GM18907 (cell line): ENCODE data around the gene CAND2.
"Not testable (repeated sequence)": the region's sequence is repeated elsewhere in the genome, so short reads cannot be mapped to it uniquely, and the experiment has no call there.

Experiments
- ATAC-seq: cut with Tn5 transposase; IDR thresholded peaks from one replicate; pipeline ENCODE4 v1.9.1; 2021; ENCODE audit warnings: mild to moderate bottlenecking, moderate library complexity; ENCODE audit not compliant: unreplicated experiment

The CAND2 gene

DNA sequence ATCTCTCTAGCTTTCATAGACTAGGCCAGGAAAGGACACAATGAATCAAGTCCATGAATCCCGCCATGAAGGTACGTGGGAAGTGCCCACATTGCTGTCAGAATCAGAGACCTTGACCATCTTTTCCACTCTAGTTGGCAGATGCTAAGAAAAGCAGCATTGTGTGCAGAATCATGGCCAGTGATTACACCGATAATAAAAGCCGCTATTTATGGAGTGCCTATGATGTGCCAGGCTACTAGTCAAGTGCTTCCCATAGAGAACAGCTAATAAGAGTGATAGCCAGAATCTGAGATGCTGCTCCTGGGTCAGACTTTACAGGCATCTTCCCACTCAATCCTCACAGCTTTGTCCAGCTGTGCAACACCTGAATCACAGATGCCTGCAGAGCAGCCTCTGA is 58.1 kb downstream of the CAND2 start:
- no peak for ATAC-seq

DNA sequence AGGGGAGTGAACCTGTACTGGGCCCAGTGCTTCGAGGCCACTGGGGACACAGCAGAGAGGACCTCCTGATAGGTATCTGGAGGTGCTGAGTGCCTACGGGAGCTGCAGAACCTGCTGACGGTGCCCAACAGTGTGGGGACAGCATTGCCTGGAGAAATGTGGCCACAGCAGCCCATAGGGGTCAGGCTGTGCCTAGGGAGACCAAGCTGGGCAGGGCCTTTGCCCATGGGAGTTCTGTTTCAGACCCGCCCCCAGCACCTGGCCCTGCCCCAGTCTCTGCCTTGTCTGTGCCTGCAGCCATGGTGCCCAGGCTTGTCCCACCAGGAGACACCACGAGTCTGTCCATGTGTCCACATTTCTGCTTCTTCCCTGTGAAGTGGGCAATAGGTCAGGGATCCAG is 60.1 kb downstream of the CAND2 start:
- ATAC-seq = no peak

DNA sequence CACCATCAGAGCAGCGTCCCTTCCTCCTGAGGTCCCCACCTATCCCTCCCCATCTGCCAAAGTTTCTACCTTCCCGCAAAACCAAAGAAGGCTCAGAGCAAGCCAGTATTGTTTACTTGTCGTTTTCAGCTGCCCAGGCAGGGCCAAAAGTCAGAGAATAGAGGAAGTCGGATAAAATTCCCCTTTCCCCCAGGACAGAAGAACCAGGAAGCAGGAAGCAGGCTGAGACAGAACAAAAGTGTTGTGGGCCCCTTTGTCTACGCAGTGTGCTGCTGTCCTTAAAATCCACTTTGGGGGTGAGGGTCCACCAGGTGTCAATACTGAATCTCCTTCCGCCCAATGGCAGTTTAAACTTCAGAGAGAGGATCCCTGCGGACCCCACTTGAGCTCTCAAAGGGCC is 63.4 kb downstream of the CAND2 start:
- ATAC-seq = no peak

DNA sequence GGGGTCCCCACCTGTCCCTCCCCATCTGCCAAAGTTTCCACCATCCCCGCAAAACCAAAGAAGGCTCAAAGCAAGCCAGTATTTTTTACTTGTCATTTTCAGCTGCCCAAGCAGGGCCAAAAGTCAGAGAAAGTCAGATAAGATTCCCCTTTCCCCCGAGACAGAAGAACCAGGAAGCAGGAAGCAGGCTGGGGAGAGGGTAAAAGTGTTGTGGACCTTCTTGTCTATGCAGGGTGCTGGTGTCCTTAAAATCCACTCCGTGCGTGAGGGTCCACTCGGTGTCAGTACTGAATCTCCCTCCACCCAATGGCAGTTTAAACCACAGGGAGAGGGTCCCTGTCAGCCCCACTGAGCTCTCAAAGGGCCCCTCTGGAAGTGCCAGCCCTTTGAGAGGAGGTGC is 65.1 kb downstream of the CAND2 start:
- ATAC-seq = no peak

DNA sequence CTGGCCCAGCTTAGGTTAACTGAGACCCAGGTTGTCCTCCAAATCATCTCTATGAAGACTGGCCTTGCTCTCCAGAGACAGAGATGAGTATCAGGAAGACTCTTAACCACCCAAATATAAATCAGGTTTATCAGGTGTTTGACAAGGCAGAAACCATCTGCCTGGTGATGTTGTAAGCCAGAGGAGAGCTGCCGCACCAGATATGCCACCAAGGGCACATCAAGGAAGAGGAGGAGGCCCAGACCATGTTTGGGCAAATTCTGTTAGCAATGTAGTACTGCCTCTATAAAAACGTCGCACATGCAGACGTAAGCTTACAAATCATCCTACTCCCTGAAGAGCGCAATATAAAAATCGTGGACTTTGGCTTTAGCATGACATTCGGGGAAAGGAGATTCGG is 65.9 kb downstream of the CAND2 start:
- ATAC-seq = no peak

DNA sequence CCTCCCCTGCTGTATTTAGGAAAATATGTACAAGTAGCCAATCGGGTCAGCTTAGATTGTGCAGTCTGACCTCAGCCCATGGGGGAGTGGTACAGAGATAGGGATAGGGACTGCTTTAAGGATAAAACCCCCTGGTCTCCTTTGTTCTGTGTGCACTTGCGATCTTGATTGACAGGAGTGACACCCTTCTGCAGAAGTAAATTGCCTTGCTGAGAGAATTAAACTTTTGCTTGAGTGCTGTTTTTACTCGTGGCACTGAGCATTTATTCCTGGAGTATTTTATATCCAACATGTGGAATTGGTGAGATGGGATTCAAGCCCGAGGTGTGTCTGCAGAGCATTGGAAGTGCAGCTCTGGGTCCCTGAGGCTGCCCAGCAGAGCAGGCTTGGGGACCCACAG is 68.8 kb downstream of the CAND2 start:
- no peak for ATAC-seq

DNA sequence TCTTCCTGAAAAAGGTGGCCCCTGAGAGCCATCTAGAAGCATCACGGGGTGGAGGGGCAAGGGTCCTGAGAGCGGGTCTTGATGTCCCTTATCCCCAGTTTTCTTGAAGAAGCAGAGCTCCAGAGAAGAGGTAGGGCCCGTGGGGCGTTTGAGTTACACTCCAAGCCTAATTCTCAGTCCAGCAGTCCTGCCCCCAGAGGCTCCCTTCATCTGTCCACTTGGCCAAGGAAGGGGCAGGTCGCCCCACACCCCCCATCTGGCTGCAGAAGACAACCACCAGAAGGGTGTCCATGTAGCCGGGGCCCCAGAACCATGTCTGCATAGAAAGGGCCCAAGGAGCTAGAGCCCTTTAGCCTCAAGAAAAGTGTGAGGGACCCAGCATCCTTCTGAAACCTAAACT is 70.4 kb downstream of the CAND2 start:
- ATAC-seq = no peak

DNA sequence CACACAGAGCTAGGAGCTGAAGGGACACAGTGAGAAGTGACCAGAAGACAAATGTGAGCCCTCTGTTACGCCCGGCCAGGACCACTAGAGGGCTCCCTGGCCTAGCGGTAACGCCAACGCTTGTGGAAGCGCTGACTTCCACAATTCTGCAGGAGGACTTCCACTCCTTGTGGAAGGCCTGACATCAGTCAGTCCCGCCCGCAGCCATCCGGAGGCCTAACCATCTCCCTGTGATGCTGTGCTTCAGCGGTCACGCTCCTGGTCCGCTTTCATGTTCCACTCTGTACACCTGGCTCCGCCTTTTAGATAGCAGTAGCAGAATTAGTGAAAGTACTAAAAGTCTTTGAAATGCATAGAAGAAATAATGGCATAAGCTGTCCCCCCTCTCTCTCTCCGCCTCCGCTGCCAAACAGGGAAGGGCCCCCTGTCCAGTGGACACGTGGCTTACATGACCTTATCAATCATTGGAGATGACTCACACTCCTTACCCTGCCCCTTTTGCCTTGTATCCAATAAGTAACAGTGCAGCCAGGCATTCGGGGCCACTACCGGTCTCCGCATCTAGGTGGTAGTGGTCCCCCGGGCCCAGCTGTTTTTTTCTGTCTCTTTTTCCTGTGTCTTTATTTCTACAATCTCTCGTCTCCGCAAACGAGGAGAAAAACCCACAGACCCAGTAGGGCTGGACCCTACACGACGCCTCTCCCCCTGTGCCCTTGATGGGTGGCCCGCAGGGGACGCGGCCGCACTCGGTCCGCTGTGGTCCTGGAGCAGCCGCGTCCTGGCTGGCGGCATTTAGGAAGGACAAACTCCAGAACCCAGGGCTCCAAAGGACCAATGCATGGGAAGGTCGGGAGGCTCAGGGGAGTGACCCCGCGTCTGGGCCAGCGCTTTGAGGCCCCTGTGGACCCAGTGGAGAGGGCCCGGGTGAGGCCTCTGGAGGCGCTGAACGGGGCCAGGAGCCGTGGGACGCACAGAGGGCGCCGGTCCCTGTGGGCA is 71.9 kb downstream of the CAND2 start:
- peak; percentile 55 for ATAC-seq

DNA sequence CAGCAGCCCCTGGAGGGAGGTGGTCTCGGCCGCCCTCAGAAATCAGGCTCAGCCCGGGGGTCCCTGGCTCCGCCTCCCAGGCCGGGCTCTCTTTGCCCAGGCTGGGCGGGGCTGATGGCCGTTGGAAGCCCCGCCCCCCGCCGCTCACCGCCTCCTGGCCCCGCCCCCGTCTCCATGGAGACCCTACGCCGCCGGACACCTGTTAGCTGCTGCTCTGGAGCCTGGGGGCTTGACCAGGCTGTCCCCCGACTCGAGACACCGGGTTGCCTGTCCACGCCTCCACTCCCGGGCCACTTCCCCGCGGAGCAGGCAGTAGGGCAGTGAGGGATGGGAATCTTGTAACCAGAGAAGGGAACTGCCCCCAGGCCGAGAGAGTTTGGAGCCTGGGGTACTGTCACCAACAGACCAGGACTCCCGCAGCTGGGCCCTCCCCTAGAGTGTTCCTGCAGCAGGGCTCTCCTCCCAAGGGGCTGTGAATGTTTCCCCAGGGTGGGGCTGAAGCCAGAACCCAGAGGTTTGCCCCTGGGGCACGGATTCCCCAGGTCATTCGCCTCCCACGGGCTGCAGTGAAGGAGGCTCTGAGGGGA is 72.6 kb downstream of the CAND2 start:
- ATAC-seq = peak; percentile 59

DNA sequence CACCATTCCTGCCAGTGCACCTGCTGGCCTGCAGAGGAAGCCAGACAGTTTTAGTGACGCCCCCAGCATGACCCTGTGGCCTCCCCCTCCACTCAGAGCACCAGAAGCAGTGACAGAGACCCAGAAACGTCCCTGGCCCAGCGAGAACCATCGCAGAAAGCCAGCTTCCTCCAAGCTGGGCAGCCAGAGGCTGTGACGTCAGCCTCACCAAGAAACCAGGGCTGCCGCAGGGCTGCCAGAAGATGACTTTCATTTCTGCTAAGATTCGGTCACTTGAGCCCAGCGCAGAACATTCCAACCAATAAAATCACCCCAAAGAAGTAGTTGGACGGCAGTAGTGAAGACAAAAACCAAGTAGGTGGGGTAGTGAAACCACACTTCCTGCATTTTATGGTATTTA is 74.5 kb downstream of the CAND2 start:
- no peak for ATAC-seq

DNA sequence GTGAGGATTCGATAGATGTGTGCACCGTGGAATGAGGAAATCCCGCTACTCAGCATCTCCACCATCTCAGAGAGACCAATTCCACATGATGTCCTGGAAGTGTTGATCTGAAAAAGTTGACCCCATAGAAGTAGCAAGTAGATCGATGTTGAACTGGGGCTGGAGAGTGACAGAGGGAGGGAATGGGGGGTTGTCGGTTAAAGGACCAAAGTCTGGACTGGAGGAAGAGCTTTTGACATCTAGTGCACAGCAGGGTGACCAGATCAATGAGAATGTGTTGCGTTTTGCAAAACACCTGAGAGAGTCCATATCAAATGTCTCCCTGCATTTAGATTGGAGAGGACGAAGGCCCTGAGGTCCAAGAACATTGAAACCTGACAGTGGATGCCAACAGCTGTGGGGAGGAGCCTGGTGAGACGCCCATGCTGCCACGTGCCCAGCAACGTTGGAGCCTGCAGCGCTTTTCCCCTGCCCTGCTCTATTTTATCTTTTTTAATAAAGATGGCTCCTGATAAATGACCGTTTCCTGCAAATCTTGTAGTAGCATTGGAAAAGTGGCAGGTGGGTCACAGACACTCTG is 75.0 kb downstream of the CAND2 start:
- no peak for ATAC-seq

DNA sequence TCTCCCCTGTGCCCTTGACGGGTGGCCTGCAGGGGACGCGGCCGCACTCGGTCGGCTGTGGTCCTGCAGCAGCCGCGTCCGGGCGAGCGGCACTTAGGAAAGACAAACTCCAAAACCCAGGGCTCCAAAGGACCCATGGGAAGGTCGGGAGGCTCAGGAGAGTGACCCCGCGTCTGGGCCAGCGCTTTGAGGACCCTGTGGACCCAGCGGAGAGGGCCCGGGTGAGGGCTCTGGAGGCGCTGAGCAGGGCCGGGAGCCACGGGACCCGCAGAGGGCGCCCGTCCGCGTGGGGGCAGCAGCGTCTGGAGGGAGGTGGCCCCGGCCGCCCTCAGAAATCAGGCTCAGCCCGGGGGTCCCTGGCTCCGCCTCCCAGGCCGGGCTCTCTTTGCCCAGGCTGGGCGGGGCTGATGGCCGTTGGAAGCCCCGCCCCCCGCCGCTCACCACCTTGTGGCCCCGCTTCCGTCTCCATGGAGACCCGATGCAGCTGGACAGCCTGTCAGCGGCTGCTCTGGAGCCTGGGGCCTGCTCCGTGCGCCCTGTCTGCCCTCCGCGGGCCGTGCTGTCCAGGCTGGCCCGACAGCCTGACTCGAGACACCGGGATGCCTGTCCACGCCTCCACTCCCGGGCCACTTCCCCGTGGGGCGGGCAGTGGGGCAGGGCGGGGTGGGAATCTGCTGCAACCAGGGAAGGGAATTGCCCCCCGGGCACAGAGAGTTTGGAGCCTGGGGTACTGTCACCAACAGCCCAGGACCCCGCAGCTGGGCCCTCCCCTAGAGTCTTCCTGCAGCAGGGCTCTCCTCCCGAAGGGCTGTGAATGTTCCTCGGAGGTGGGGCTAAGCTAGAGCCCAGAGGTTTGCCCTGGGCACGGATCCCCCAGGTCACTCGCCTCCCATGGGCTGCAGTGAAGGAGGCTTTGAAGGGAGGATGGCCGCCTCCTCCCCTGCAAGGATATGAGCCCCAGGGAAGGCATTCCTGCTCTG is 79.7 kb downstream of the CAND2 start:
- no peak for ATAC-seq

DNA sequence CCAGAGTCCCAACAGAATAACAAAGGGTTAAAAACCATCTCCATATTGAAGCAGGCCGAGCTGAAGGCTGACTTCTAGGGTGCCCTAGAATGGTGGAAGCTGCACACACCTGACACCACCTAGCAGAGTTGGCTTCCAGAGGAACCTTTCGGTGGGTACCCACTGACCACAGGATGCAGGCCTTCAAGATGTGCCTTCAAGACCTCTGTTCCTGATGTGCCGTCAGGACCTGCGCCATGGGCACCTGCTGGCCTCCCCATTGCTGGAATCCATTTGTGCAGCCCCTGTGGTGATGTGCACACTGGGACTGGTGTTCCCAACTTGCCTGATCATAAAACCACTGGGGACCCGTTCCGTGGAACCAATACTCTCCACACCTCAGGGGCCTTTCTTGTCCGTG is 80.6 kb downstream of the CAND2 start:
- ATAC-seq = no peak

DNA sequence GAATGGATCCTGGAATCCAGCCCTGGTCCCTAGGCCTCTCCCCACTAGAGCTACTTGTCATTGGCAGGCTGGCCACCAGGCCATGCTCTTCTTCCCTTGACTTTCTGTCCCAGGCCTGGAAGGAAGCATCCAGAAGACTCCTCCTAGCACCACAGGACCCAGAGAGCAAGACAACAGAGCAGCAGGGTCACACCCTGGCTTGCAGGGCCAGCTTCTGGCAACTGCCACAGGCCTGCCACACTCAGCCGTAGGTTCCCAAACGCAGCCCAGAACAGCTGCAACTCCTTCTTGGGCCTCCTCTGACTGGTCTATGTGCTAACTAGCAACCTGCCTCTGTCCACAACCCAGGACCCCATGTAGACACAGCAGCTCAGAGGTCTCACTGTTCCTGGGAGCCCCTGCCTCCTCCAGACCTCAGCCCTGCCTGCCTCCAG is 81.7 kb downstream of the CAND2 start:
- ATAC-seq = no peak

DNA sequence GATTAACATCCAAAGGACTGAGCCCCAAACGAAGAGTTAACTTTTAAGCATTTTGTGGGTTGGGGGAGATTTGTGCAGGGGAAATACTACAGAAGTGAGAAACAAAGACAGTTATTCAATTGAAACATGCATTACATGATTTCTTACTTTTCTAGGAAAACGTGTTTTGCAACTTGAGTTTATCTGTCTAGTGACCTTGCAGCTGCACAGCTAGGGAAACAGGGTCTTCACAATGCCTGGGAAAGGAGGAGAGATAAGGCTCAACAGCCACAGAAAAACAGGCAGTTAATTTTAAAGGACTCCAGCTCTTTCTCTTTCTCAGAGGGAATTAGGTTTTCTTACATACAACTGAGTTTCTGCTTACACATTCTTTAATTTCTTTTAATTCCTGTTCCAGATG is 82.3 kb downstream of the CAND2 start:
- not testable (repeated sequence) for ATAC-seq

DNA sequence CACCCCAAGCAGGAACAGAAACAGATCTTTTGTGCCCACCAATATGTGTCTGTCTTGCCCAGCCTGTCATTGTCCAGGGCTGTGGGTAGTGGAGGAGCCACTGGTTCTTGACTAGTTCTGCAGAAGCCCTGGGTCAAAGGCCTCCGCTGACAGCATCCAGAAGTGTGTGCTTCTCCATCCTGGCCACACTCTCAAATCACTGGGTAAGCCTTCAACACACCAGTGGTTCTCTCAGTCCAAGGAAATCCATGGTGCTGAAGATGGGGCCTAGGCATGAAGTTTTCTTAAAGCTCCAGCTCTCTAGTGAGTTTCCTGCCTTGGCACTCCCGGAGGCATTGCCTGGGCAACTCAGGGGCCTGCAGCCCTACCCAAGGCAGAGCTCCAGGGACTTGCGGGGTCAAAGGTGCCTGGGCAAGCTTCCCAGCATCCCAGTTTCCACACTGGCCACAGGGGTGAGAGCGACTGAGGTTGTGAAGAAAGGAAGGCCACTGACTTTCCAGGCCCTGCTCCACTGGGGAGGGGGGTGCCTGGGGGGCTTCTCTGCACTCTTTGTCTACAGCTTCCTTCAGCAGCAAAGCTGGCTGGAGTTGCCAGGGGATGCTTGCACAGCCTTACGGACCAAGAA is 82.8 kb downstream of the CAND2 start:
- ATAC-seq = no peak

DNA sequence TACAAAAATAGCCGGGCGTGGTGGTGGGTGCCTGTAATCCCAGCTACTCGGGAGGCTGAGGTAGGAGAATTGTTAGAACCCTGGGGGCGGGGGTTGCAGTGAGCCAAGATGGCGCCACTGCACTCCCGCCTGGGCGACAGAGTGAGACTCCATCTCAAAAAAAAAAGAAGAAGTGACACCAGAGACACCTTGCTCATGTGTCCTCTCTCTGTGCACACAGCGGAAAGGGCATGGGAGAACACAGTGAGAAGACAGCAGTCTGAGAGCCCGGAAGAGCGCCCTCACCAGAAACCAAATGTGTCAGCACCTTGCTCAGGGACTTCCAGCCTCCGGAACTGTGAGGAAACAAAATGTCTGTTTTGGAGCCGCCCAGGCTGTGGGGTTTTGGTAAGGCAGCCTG is 85.4 kb downstream of the CAND2 start:
- ATAC-seq = peak; percentile 54

DNA sequence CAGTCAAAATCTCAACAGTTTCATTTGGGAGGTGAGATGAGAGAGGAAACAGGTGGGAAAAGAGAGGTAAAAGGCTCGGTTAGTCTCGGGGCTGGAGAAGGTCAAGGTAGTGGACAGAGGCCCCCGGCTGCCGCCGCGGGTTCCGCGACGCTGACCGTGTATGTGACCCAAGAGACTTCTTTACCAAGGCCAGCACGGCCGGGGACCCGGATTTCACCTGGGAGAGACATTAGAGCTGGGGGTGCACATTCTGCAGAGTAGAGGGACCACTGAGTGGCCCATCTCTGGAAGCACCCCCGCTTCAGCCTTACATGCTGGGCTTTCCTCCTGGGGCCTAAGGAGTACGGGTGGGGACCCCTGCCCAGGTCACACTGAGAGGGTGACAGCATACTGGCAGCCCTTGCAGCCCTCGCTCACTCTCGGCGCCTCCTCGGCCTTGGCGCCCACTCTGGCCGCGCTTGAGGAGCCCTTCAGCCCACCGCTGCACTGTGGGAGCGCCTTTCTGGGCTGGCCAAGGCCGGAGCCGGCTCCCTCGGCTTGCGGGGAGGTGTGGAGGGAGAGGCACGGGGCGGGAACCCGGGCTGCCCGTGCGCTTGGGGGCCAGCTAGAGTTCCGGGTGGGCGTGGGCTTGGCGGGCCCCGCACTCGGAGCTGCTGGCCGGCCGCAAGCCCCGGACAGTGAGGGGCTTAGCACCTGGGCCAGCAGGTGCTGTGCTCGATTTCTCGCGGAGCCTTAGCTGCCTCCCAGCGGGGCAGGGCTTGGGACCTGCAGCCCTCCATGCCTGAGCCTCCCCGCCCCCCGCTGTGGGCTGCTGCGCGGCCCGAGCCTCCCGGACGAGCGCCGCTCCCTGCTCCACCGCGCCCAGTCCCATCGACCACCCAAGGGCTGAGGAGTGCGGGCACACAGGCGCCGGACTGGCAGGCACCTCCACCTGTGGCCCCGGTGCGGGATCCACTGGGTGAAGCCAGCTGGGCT is 86.1 kb downstream of the CAND2 start:
- no peak for ATAC-seq

DNA sequence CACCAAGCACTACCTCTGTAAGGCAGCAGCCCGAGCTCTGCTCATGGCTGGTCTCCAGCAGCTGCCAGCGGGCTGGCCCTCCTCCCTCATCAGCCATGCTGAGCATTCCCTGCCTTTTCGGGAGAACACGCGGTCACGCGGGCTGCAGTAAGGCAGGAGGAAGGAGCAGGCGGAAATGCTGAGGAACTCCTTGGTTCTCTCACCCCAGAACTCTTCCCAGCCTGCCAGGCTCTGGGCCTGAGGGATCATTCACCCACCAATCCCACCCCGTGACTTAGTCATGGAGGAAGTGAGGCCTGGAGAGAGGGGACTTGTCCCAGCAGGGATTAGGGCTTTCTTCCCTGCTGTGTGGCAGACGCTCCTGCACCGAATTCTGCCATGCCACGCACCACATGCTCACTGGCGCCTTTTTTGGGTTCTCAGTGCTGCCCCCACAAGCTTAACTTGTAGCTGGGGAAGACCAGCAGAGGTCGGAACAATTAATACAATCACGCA is 87.8 kb downstream of the CAND2 start:
- ATAC-seq = no peak
